Measurements from ENCODE around the gene MYBL2. TPM values are rescaled to one million over a fixed set of nuclear protein-coding genes. Genes with fewer than 3 reads are reported as not detected.

Gene MYBL2
- total RNA-seq, 1 experiment from 2014 or later: 159 TPM

- DNase-seq: no peak
- Mint-ChIP-seq H3K4me3 (no peak within 1 kb of the TSS), H3K4me1 (0 out of 4 replicates have a peak, but pooled peaks cover 0 to 2% of the 10 kb centered on the region in 2 experiments), H3K9me3 (no peaks in the 10 kb centered on the region), H3K36me3 (ENCODE audit: insufficient read depth in 1 of 3, low read depth in 3 of 3) (no peaks in the 10 kb centered on the region), H3K27me3 (ENCODE audit: low read depth) (peaks cover 2% of the 10 kb centered on the region), H3K27ac (no peak within 1 kb of the TSS)
- H3K56ac ChIP-seq (ENCODE audit: insufficient read length, low read depth, low read length): no peak within 1 kb of the TSS
- H3K79me1 ChIP-seq (ENCODE audit: insufficient read depth, low read depth, low read length, poor library complexity, severe bottlenecking): no peaks in the 10 kb centered on the region
- no peak within 1 kb of the TSS for H3K14ac ChIP-seq (ENCODE audit: insufficient read depth, low read length)
- H3K4ac ChIP-seq (ENCODE audit: low read depth, low read length): no peak within 1 kb of the TSS
- H3K79me2 ChIP-seq (ENCODE audit: insufficient read depth, low read length): no peaks in the 10 kb centered on the region
- no peaks in the 10 kb centered on the region for H3K23me2 ChIP-seq (ENCODE audit: insufficient read length, low read depth, low read length, poor library complexity, severe bottlenecking)
- no peak within 1 kb of the TSS for H4K5ac ChIP-seq (ENCODE audit: insufficient read length, low read depth, low read length)
- WGBS (ENCODE audit: extremely low coverage, insufficient read length, low lambda C conversion rate): no CpG with 5 or more reads among the region's 11 CpGs
- no peak within 1 kb of the TSS for H4K8ac ChIP-seq (replicated peaks; ENCODE audit: insufficient read length, low read depth, low read length)
- H3K4me1 ChIP-seq (ENCODE audit: insufficient read depth, low read length): no peaks in the 10 kb centered on the region
- no peak within 1 kb of the TSS for H3K18ac ChIP-seq (ENCODE audit: insufficient read length, low read depth, low read length)
- H2AFZ ChIP-seq (ENCODE audit: low read length): no peak within 1 kb of the TSS
- no peak within 1 kb of the TSS for H2BK5ac ChIP-seq (ENCODE audit: insufficient read length, low read length)
- TF ChIP-seq, protein P1, sequence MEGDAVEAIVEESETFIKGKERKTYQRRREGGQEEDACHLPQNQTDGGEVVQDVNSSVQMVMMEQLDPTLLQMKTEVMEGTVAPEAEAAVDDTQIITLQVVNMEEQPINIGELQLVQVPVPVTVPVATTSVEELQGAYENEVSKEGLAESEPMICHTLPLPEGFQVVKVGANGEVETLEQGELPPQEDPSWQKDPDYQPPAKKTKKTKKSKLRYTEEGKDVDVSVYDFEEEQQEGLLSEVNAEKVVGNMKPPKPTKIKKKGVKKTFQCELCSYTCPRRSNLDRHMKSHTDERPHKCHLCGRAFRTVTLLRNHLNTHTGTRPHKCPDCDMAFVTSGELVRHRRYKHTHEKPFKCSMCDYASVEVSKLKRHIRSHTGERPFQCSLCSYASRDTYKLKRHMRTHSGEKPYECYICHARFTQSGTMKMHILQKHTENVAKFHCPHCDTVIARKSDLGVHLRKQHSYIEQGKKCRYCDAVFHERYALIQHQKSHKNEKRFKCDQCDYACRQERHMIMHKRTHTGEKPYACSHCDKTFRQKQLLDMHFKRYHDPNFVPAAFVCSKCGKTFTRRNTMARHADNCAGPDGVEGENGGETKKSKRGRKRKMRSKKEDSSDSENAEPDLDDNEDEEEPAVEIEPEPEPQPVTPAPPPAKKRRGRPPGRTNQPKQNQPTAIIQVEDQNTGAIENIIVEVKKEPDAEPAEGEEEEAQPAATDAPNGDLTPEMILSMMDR (conservative IDR thresholded peaks at IDR 0.05): no peak
- H2BK12ac ChIP-seq (ENCODE audit: insufficient read length, low read depth, low read length): no peak within 1 kb of the TSS
- H2BK15ac ChIP-seq (ENCODE audit: low read depth, low read length): no peak within 1 kb of the TSS
- no peak within 1 kb of the TSS for H3K27ac ChIP-seq (ENCODE audit: insufficient read length, low read depth, low read length)
- no peak within 1 kb of the TSS for H3K23ac ChIP-seq (ENCODE audit: insufficient read length, low read depth, low read length)
- no peaks in the 10 kb centered on the region for H4K20me1 ChIP-seq (ENCODE audit: control insufficient read depth, insufficient read depth, insufficient read length)
- no peak within 1 kb of the TSS for H2BK120ac ChIP-seq (ENCODE audit: low read depth, low read length, poor library complexity, severe bottlenecking)
- H3K9me3 ChIP-seq (ENCODE audit: control insufficient read depth, low read depth, low read length): no peaks in the 10 kb centered on the region
- no peak within 1 kb of the TSS for H2AK5ac ChIP-seq (ENCODE audit: insufficient read length, low read length)
- H3K4me2 ChIP-seq (ENCODE audit: insufficient read depth, insufficient read length, low read length): no peak within 1 kb of the TSS
- H4K91ac ChIP-seq (ENCODE audit: insufficient read length, low read depth, low read length): no peak within 1 kb of the TSS
- H3T11ph ChIP-seq (ENCODE audit: low read length): no peak within 1 kb of the TSS
- H2BK20ac ChIP-seq (ENCODE audit: low read depth, low read length, poor library complexity, severe bottlenecking): no peak within 1 kb of the TSS
- no peak within 1 kb of the TSS for H3K9ac ChIP-seq (ENCODE audit: extremely low read depth, insufficient read length, low read length)
- H3K27me3 ChIP-seq (ENCODE audit: insufficient read depth, low read length): no peaks in the 10 kb centered on the region
Observed at GRCh38 chr20:43726811-43727338, 60.0 kb downstream of the MYBL2 start, which contains the start of gene GTSF1L. Gene GTSF1L, minus strand, starts transcription at chr20:43727002. Its CDS starts 308 bp downstream, at chr20:43726694.

Data from H9 (cell line).